ENCODE results near the gene RIN3. TPM values are rescaled to one million over a fixed set of nuclear protein-coding genes. Genes with fewer than 3 reads are reported as not detected.

RIN3 gene
- total RNA-seq, 1 experiment from 2014 or later = not detected

GRCh38 chr14:92589213-92589852 lies 75.8 kb downstream of the RIN3 start:
- no peak overlapping the region for H3K4me3 ChIP-seq
- no peaks in the 10 kb centered on the region for H3K9me3 ChIP-seq (replicated peaks)
- H3K27ac ChIP-seq = no peak overlapping the region
- no peaks in the 10 kb centered on the region for H3K4me1 ChIP-seq
- H3K36me3 ChIP-seq = no peaks in the 10 kb centered on the region
- peak in 1 of 2 experiments; percentile 11 for DNase-seq
- no peaks in the 10 kb centered on the region for H3K27me3 ChIP-seq

GRCh38 chr14:92590176-92590575 lies 76.6 kb downstream of the RIN3 start:
- DNase-seq = no peak
- Histone ChIP-seq H3K4me1 (no peaks in the 10 kb centered on the region), H3K4me3 (no peak overlapping the region), H3K27me3 (no peaks in the 10 kb centered on the region), H3K36me3 (no peaks in the 10 kb centered on the region), H3K27ac (no peak overlapping the region), H3K9me3 (replicated peaks) (no peaks in the 10 kb centered on the region)

- no peaks in the 10 kb centered on the region for H3K27me3 ChIP-seq
- DNase-seq = no peak
Measured at GRCh38 chr14:92590941-92591340, 77.4 kb downstream of the RIN3 start.

GRCh38 chr14:92591346-92591745 lies 77.8 kb downstream of the RIN3 start:
- DNase-seq = no peak
- Histone ChIP-seq H3K4me1 (no peaks in the 10 kb centered on the region), H3K4me3 (no peak overlapping the region), H3K36me3 (no peaks in the 10 kb centered on the region), H3K9me3 (replicated peaks) (no peaks in the 10 kb centered on the region), H3K27me3 (no peaks in the 10 kb centered on the region), H3K27ac (no peak overlapping the region)

More at GRCh38 chr14:92590941-92591340, 77.4 kb downstream of the RIN3 start:
- H3K4me3 ChIP-seq = no peak overlapping the region
- no peak overlapping the region for H3K27ac ChIP-seq
- no peaks in the 10 kb centered on the region for H3K36me3 ChIP-seq
- H3K9me3 ChIP-seq (replicated peaks) = no peaks in the 10 kb centered on the region
- H3K4me1 ChIP-seq = no peaks in the 10 kb centered on the region

- H3K4me3 ChIP-seq = no peak overlapping the region
- no peaks in the 10 kb centered on the region for H3K27me3 ChIP-seq
- no peaks in the 10 kb centered on the region for H3K36me3 ChIP-seq
- no peak overlapping the region for H3K27ac ChIP-seq
- H3K9me3 ChIP-seq (replicated peaks) = no peaks in the 10 kb centered on the region
- DNase-seq = no peak
- H3K4me1 ChIP-seq = no peaks in the 10 kb centered on the region
Measured at GRCh38 chr14:92595267-92595666, 81.7 kb downstream of the RIN3 start.

- Histone ChIP-seq H3K4me3 (no peak overlapping the region), H3K27me3 (no peaks in the 10 kb centered on the region), H3K4me1 (no peaks in the 10 kb centered on the region), H3K36me3 (no peaks in the 10 kb centered on the region), H3K9me3 (replicated peaks) (no peaks in the 10 kb centered on the region), H3K27ac (no peak overlapping the region)
- no peak for DNase-seq
Measured at GRCh38 chr14:92596331-92596907, 82.8 kb downstream of the RIN3 start.

- H3K27ac ChIP-seq = no peak overlapping the region
- H3K4me1 ChIP-seq = no peaks in the 10 kb centered on the region
- H3K36me3 ChIP-seq = no peaks in the 10 kb centered on the region
- H3K4me3 ChIP-seq = no peak overlapping the region
- no peaks in the 10 kb centered on the region for H3K27me3 ChIP-seq
- DNase-seq = no peak
- H3K9me3 ChIP-seq (replicated peaks) = no peaks in the 10 kb centered on the region
Measured at GRCh38 chr14:92597906-92598905, 84.6 kb downstream of the RIN3 start.

GRCh38 chr14:92599811-92600210 lies 86.2 kb downstream of the RIN3 start:
- DNase-seq = no peak
- Histone ChIP-seq H3K27ac (no peak overlapping the region), H3K36me3 (no peaks in the 10 kb centered on the region)

GRCh38 chr14:92600318-92601053 lies 86.9 kb downstream of the RIN3 start:
- Histone ChIP-seq H3K9me3 (replicated peaks) (no peaks in the 10 kb centered on the region), H3K27me3 (no peaks in the 10 kb centered on the region), H3K4me1 (no peaks in the 10 kb centered on the region), H3K27ac (no peak overlapping the region), H3K36me3 (no peaks in the 10 kb centered on the region), H3K4me3 (no peak overlapping the region)
- DNase-seq = no peak

More at GRCh38 chr14:92599811-92600210, 86.2 kb downstream of the RIN3 start:
- H3K4me1 ChIP-seq = no peaks in the 10 kb centered on the region
- H3K9me3 ChIP-seq (replicated peaks) = no peaks in the 10 kb centered on the region
- no peaks in the 10 kb centered on the region for H3K27me3 ChIP-seq
- H3K4me3 ChIP-seq = no peak overlapping the region

- Histone ChIP-seq H3K4me3 (no peak overlapping the region), H3K4me1 (no peaks in the 10 kb centered on the region), H3K36me3 (no peaks in the 10 kb centered on the region), H3K9me3 (replicated peaks) (no peaks in the 10 kb centered on the region), H3K27ac (no peak overlapping the region), H3K27me3 (no peaks in the 10 kb centered on the region)
- no peak for DNase-seq
Measured at GRCh38 chr14:92601131-92601710, 87.6 kb downstream of the RIN3 start.

- Histone ChIP-seq H3K4me1 (no peaks in the 10 kb centered on the region), H3K27me3 (no peaks in the 10 kb centered on the region), H3K4me3 (no peak overlapping the region), H3K36me3 (no peaks in the 10 kb centered on the region), H3K9me3 (replicated peaks) (no peaks in the 10 kb centered on the region; the same call in 1 of the 2 replicates), H3K27ac (no peak overlapping the region)
- no peak for DNase-seq
Measured at GRCh38 chr14:92601757-92602417, 88.3 kb downstream of the RIN3 start.

- Histone ChIP-seq H3K36me3 (no peaks in the 10 kb centered on the region), H3K4me3 (no peak overlapping the region), H3K27ac (no peak overlapping the region), H3K9me3 (replicated peaks) (no peaks in the 10 kb centered on the region; the same call in 1 of the 2 replicates), H3K4me1 (no peaks in the 10 kb centered on the region), H3K27me3 (no peaks in the 10 kb centered on the region)
- DNase-seq = peak; percentile 55 to 63
Measured at GRCh38 chr14:92603309-92604242, 90.0 kb downstream of the RIN3 start.
